ENCODE data around the gene ARHGEF37. TPM values are rescaled to one million over a fixed set of nuclear protein-coding genes. Genes with fewer than 3 reads are reported as not detected.

The ARHGEF37 gene
- total and polyA plus RNA-seq, 9 of the 15 experiments (the other 6 are each of a cell fraction or from before 2014, with no cell fraction given), result 0.01 to 0.27 (median 0.05) TPM

DNA sequence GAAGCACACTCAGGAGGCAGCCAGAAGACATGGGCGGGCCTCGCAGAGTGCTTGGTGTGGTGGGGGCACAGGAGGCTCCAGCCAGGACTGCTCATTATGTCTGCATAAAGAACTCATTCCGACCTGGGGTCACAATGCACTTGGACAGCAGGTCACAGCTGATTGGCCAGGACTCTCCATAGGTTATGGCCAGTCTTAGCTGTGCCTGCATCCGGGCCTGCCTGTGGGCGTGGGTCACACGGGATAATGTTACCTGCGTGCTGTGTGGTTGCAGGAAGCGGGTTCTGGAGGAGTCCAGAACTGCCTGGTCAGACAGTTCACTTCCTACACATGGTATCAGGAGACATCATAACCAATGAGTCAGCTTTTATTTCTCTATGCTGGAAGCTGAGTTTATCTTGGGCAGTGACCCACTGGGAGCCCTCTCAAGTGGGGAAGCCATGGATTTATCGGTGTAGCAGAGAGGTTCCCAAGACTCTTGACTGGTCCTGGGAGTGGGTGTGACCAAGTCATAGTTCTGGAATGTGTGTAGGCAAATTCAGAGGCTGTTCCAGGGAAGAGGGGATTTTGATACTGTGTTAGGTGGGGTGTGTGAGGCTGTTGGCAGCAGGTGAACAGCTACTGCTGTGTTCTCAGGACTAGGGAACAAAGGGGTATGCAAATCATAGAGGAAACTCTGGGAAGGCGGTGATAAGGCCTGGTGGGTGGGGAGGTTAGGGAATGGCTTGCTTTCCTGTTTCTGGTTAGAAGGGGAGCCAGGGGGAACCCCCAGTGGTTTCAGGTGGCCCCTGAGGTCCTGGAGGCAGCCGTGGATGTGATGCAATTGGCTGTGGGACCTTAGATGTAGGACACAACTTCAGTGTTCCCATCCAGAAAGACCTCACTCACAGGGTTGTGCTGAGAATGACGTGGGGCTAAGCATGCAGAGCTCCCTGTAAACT lies 51.3 kb downstream of the ARHGEF37 start (continued):
- TF ChIP-seq TCFL5 (CRISPR knock-in tag; conservative IDR thresholded peaks at IDR 0.05), result no peak
- TF ChIP-seq EHMT2 (IDR thresholded peaks at IDR 0.05), result peak; percentile 80; the same call in 1 of the 2 replicates
- TF ChIP-seq ZNF444 (CRISPR knock-in tag; IDR thresholded peaks at IDR 0.05), result no peak
- TF ChIP-seq POLR3G (IDR thresholded peaks at IDR 0.05; ENCODE audit: extremely low read depth, insufficient read length, insufficient replicate concordance), result no peak
- no peak for TF ChIP-seq TFAM (CRISPR knock-in tag; conservative IDR thresholded peaks at IDR 0.05)
- TF ChIP-seq, protein P1, sequence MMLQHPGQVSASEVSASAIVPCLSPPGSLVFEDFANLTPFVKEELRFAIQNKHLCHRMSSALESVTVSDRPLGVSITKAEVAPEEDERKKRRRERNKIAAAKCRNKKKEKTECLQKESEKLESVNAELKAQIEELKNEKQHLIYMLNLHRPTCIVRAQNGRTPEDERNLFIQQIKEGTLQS (IDR thresholded peaks at IDR 0.05), result peak; percentile 59; the same call in 1 of the 2 replicates
- TF ChIP-seq, protein P1 (CRISPR knock-in tag; conservative IDR thresholded peaks at IDR 0.05), result no peak
- TF ChIP-seq WHSC1 (IDR thresholded peaks at IDR 0.05; ENCODE audit: low read length), result no peak
- TF ChIP-seq SMAD2 (IDR thresholded peaks at IDR 0.05; ENCODE audit: low read depth, low read length), result no peak
- TF ChIP-seq, protein P2, sequence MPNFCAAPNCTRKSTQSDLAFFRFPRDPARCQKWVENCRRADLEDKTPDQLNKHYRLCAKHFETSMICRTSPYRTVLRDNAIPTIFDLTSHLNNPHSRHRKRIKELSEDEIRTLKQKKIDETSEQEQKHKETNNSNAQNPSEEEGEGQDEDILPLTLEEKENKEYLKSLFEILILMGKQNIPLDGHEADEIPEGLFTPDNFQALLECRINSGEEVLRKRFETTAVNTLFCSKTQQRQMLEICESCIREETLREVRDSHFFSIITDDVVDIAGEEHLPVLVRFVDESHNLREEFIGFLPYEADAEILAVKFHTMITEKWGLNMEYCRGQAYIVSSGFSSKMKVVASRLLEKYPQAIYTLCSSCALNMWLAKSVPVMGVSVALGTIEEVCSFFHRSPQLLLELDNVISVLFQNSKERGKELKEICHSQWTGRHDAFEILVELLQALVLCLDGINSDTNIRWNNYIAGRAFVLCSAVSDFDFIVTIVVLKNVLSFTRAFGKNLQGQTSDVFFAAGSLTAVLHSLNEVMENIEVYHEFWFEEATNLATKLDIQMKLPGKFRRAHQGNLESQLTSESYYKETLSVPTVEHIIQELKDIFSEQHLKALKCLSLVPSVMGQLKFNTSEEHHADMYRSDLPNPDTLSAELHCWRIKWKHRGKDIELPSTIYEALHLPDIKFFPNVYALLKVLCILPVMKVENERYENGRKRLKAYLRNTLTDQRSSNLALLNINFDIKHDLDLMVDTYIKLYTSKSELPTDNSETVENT (CRISPR knock-in tag; IDR thresholded peaks at IDR 0.05), result no peak
- no peak for TF ChIP-seq TCF7L2 (IDR thresholded peaks at IDR 0.05; ENCODE audit: low read depth, low read length)
- TF ChIP-seq SRF (CRISPR knock-in tag; IDR thresholded peaks at IDR 0.05), result no peak; a peak in 1 of 4 replicates
- TF ChIP-seq NR2C1 (IDR thresholded peaks at IDR 0.05), result no peak
- peak; percentile 50 for TF ChIP-seq NR2C1 (tag; IDR thresholded peaks at IDR 0.05)
- TF ChIP-seq RB1 (IDR thresholded peaks at IDR 0.05; ENCODE audit: low read depth), result no peak
- TF ChIP-seq CHD2 (IDR thresholded peaks at IDR 0.05; ENCODE audit: low read depth, low read length), result no peak
- TF ChIP-seq HDAC3 (IDR thresholded peaks at IDR 0.05; ENCODE audit: borderline replicate concordance, partially characterized antibody), result no peak
- TF ChIP-seq, protein P3, sequence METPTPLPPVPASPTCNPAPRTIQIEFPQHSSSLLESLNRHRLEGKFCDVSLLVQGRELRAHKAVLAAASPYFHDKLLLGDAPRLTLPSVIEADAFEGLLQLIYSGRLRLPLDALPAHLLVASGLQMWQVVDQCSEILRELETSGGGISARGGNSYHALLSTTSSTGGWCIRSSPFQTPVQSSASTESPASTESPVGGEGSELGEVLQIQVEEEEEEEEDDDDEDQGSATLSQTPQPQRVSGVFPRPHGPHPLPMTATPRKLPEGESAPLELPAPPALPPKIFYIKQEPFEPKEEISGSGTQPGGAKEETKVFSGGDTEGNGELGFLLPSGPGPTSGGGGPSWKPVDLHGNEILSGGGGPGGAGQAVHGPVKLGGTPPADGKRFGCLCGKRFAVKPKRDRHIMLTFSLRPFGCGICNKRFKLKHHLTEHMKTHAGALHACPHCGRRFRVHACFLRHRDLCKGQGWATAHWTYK (CRISPR knock-in tag; IDR thresholded peaks at IDR 0.05), result no peak; the same call in 1 of the 2 replicates
- no peak for TF ChIP-seq ZFPM2 (CRISPR knock-in tag; IDR thresholded peaks at IDR 0.05)
- TF ChIP-seq ZFP36 (IDR thresholded peaks at IDR 0.05; ENCODE audit: low read depth, low read length, partially characterized antibody), result peak; percentile 32
- TF ChIP-seq, protein P4, sequence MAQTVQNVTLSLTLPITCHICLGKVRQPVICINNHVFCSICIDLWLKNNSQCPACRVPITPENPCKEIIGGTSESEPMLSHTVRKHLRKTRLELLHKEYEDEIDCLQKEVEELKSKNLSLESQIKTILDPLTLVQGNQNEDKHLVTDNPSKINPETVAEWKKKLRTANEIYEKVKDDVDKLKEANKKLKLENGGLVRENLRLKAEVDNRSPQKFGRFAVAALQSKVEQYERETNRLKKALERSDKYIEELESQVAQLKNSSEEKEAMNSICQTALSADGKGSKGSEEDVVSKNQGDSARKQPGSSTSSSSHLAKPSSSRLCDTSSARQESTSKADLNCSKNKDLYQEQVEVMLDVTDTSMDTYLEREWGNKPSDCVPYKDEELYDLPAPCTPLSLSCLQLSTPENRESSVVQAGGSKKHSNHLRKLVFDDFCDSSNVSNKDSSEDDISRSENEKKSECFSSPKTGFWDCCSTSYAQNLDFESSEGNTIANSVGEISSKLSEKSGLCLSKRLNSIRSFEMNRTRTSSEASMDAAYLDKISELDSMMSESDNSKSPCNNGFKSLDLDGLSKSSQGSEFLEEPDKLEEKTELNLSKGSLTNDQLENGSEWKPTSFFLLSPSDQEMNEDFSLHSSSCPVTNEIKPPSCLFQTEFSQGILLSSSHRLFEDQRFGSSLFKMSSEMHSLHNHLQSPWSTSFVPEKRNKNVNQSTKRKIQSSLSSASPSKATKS (CRISPR knock-in tag; IDR thresholded peaks at IDR 0.05), result no peak
- TF ChIP-seq GATAD2B (IDR thresholded peaks at IDR 0.05; ENCODE audit: borderline replicate concordance), result peak; percentile 78; the same call in 1 of the 2 replicates

Data from K562 (cell line).